ES-I3 (cell line): ENCODE data around the gene ESYT1.
A peak's percentile ranks its signal among the peaks of the same experiment; 100 is the strongest.
"Not testable (repeated sequence)": the region's sequence is repeated elsewhere in the genome, so short reads cannot be mapped to it uniquely, and the experiment has no call there.

ENCODE experiments used
- H3K36me3 ChIP-seq: 2 replicates; pipeline ENCODE4 v1.6.1; 2013; ENCODE audit warnings: mild to moderate bottlenecking, low read length, control low read depth, moderate library complexity; ENCODE audit not compliant: insufficient read depth
- H3K4me1 ChIP-seq: 2 replicates; pipeline ENCODE4 v1.6.1; 2013; ENCODE audit warnings: mild to moderate bottlenecking, control low read depth, low read length; ENCODE audit not compliant: insufficient read depth
- H3K9ac ChIP-seq: 2 replicates; pipeline ENCODE4 v1.6.1; 2013; ENCODE audit warnings: low read depth, mild to moderate bottlenecking, low read length, moderate library complexity
- H3K9me3 ChIP-seq: 2 replicates; pipeline ENCODE4 v1.6.1; 2013; ENCODE audit warnings: mild to moderate bottlenecking, low read length, moderate library complexity; ENCODE audit not compliant: control insufficient read depth, insufficient read depth

ESYT1 gene

GRCh38 chr12:56116267-56117081 is 11.6 kb upstream of the ESYT1 start, which contains the start of gene RPL41:
Gene RPL41 (plus strand): TSS chr12:56116633.
- H3K36me3 ChIP-seq = peaks cover 5% of the 10 kb centered on the region; the same call in 1 of the 2 replicates

DNA sequence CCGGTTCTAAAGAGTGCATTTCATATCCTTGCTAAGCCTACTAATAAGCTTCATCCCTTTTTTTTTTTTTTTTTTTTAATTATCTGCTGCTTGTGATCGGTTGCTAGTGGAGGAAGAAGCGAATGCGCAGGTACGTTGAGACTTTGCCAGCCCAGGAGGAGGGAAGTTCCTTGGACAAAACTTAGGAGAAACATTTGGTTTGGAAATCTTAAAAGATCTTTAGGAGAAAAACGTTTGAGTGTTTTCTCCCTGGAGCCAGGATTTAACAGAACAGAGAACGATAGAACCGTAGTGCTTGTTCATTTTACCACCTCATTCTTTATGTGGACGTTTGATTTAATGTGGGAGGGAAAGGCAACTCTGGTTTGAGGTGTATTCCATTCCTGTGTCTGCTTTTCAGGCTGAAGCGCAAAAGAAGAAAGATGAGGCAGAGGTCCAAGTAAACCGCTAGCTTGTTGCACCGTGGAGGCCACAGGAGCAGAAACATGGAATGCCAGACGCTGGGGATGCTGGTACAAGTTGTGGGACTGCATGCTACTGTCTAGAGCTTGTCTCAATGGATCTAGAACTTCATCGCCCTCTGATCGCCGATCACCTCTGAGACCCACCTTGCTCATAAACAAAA is 10.9 kb upstream of the ESYT1 start:
- not testable (repeated sequence) for H3K9me3 ChIP-seq, H3K4me1 ChIP-seq, H3K36me3 ChIP-seq
- peak overlapping the region; percentile 92 for H3K9ac ChIP-seq

More at GRCh38 chr12:56116267-56117081, 11.6 kb upstream of the ESYT1 start, which contains the start of gene RPL41:
- H3K9me3 ChIP-seq = no peaks in the 10 kb centered on the region
- H3K4me1 ChIP-seq = peaks cover 7% of the 10 kb centered on the region; the same call in 1 of the 2 replicates
- peak within 1 kb of the TSS; percentile 92 for H3K9ac ChIP-seq

- H3K9ac ChIP-seq = peak within 1 kb of the TSS; percentile 92
- peaks cover 5% of the 10 kb centered on the region; the same call in 1 of the 2 replicates for H3K36me3 ChIP-seq
- no peaks in the 10 kb centered on the region for H3K9me3 ChIP-seq
- peaks cover 7% of the 10 kb centered on the region; the same call in 1 of the 2 replicates for H3K4me1 ChIP-seq
These were observed 10.0 kb upstream of the ESYT1 start, which contains the start of gene ZC3H10 for GRCh38 chr12:56117778-56118687. Gene ZC3H10 (plus strand): TSS chr12:56118266. CDS start chr12:56120563, 2,297 bp downstream.

- Histone ChIP-seq H3K9me3 (no peaks in the 10 kb centered on the region), H3K4me1 (peaks cover 7% of the 10 kb centered on the region; the same call in 1 of the 2 replicates), H3K9ac (peak overlapping the region; percentile 69), H3K36me3 (peaks cover 4% of the 10 kb centered on the region; the same call in 1 of the 2 replicates)
These were observed 9.2 kb upstream of the ESYT1 start for GRCh38 chr12:56118688-56119357.

DNA sequence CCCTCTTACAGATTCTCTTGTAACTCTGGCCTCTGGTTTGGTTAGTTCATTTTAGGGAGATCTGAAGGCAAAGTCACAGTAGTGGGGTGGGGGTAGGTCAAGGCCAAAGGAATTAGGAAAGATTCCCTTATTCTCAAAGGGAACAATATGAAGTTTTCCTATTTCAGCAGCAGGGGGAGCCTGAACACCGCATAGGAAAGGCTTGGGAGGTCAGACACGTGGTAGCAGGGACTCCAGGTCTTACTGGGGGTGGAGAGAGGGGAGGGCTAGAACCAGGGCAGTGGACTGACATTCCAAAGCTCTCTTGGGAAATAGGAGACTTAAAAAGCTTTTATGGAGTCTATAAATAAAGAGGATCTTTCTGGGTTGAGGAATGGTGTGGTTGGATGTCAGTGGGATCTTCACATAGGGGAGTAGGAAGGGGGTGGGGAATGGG is 8.7 kb upstream of the ESYT1 start:
- no peaks in the 10 kb centered on the region for H3K9me3 ChIP-seq
- peaks cover 3% of the 10 kb centered on the region; the same call in 1 of the 2 replicates for H3K36me3 ChIP-seq
- peak overlapping the region; percentile 69 for H3K9ac ChIP-seq
- H3K4me1 ChIP-seq = peaks cover 7% of the 10 kb centered on the region; the same call in 1 of the 2 replicates

DNA sequence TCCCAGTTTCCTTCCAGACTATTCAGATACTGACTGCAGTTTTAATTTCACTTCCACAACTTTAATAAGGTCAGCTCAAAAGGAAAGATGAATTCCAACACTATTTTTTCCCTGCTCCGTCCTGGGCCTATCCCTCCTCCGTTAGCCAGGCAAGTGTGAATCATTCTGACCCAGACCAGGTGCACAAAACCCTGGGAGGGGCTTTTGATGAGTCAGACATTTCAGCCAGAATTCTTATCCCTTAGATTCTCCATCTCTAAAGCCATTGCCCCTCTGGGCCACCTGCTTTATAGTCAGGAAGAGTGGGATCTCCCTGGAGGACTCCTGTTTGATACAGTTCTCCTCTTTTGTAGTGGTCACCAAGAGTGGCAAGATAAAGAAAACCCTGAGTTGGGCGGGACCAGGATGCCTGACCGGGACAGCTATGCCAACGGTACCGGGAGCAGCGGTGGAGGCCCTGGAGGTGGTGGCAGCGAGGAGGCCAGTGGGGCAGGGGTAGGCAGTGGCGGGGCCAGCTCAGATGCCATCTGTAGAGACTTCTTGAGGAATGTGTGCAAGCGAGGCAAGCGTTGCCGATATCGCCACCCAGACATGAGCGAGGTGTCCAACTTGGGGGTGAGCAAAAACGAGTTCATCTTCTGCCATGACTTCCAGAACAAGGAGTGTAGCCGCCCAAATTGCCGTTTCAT is 7.8 kb upstream of the ESYT1 start:
- no peaks in the 10 kb centered on the region for H3K9me3 ChIP-seq
- H3K4me1 ChIP-seq = peaks cover 7% of the 10 kb centered on the region; the same call in 1 of the 2 replicates
- peaks cover 3% of the 10 kb centered on the region; the same call in 1 of the 2 replicates for H3K36me3 ChIP-seq
- H3K9ac ChIP-seq = no peak overlapping the region

GRCh38 chr12:56121204-56121870 is 6.7 kb upstream of the ESYT1 start:
- Histone ChIP-seq H3K36me3 (peaks cover 3% of the 10 kb centered on the region; the same call in 1 of the 2 replicates), H3K9me3 (no peaks in the 10 kb centered on the region), H3K9ac (no peak overlapping the region), H3K4me1 (peaks cover 8% of the 10 kb centered on the region)

GRCh38 chr12:56122637-56123036 is 5.4 kb upstream of the ESYT1 start:
- no peaks in the 10 kb centered on the region for H3K36me3 ChIP-seq
- no peak overlapping the region for H3K9ac ChIP-seq
- no peaks in the 10 kb centered on the region for H3K9me3 ChIP-seq
- H3K4me1 ChIP-seq = peaks cover 17% of the 10 kb centered on the region

DNA sequence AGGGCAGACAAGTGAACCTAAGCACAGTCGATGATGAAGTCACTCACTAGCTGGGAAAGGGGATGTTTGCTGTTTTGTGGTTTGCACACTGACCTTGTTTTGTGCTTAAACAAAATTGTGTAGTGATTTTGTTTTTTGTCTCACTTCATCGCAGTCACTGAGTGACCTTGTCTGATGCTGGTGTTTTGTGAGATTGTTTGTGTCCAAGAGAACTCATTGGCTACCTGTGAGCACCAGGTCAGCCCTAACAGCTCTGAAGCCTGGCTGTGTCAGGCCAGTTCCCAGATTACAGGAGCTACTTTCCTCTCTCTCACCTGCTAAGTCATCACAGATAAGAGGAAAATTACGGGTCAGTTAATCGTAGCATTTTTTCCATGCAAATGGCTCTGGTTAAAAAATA is 3.9 kb upstream of the ESYT1 start:
- Histone ChIP-seq H3K4me1 (peaks cover 17% of the 10 kb centered on the region), H3K36me3 (no peaks in the 10 kb centered on the region), H3K9ac (no peak overlapping the region), H3K9me3 (no peaks in the 10 kb centered on the region)

DNA sequence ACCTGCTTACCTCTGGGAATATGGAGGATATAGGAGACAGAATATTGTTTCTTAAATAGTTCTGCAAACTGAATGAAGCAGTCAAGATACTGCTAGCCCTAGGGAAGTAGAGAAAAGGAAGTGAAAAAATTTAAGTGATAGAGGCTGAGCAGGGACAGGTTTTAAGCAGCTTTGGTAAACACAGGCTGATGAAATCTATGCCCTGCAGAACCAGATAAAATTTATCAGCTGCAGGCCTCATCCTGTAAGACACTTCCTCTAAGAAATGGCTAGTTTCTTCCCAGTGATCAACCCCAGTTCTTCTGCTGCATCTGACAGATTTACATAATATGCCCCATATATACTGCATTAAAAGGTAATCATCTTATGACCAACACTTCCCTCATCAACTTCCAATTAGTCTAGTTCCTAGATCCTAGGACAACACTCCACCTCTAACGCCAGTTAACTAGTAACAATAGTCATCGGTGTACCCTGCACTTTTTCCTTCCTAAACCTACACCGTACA is 1.3 kb upstream of the ESYT1 start:
- H3K36me3 ChIP-seq = peaks cover 12% of the 10 kb centered on the region; the same call in 1 of the 2 replicates
- H3K4me1 ChIP-seq = peaks cover 9% of the 10 kb centered on the region
- H3K9ac ChIP-seq = no peak overlapping the region
- no peaks in the 10 kb centered on the region for H3K9me3 ChIP-seq

GRCh38 chr12:56127485-56127887 is 581 bp upstream of the ESYT1 start:
- Histone ChIP-seq H3K9ac (peak overlapping the region; percentile 57), H3K9me3 (no peaks in the 10 kb centered on the region), H3K4me1 (peaks cover 9% of the 10 kb centered on the region), H3K36me3 (peaks cover 15% of the 10 kb centered on the region)

- Histone ChIP-seq H3K4me1 (peaks cover 9% of the 10 kb centered on the region), H3K9me3 (no peaks in the 10 kb centered on the region), H3K9ac (peak overlapping the region; percentile 76), H3K36me3 (peaks cover 21% of the 10 kb centered on the region)
These were observed 671 bp downstream of the ESYT1 start for GRCh38 chr12:56128670-56129205.
